ENCODE results near the gene PITPNM1. TPM values are rescaled to one million over a fixed set of nuclear protein-coding genes. Genes with fewer than 3 reads are reported as not detected.
"Not testable (repeated sequence)": the region's sequence is repeated elsewhere in the genome, so short reads cannot be mapped to it uniquely, and the experiment has no call there.

PITPNM1 gene
- total RNA-seq, 1 experiment from 2014 or later, result 10.8 TPM

DNA sequence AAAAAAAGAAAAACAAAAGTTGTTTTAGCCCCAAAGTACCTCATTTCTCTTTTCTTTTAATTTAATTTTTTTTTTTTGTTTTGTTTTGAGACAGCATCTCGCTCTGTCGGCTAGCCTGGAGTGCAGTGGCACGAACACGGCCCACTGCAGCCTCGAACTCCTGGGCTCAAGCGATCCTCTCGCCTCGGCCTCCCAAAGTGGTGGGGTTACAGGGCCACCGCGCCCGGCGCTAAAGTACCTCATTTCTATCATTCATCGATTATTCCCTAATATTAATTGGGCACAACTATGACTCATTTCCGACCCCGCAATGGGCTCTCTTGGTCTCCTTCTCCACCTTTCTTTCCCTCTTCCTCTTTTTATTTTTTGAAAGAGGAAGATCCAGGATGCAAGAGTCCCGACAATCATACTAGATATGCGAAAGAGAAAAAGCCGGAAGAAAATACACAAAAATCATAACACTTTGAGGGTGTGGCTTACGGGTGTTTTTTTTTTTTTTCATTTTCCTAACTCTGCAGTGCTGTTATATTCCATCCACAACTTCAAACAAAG, 22.8 kb downstream of the PITPNM1 start:
- in situ Hi-C loops (cut with HindIII; ENCODE audit: low pct_unique_long_range_greater_than_20kb, low sequenced_read_pairs), result no loop called here
- no peak for DNase-seq (ENCODE audit: low read depth, low spot score)

- in situ Hi-C loops (cut with HindIII; ENCODE audit: low pct_unique_long_range_greater_than_20kb, low sequenced_read_pairs), result not testable (repeated sequence)
These were observed 27.7 kb downstream of the PITPNM1 start for GRCh38 chr11:67477344-67478050.

DNA sequence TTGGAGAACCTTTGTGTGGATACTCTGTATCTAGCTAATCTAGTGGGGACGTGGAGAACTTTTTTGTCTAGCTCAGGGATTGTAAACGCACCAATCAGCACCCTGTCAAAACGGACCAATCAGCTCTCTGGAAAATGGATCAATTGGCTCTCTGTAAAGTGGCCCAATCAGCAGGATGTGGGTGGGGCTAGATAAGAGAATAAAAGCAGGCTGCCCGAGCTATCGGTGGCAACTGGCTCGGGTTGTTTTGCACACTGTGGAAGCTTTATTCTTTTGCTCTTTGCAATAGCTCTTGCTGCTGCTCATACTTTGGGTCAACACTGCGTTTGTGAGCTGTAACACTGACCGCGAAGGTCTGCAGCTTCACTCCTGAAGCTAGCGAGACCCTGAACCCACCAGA, 28.5 kb downstream of the PITPNM1 start:
- in situ Hi-C loops (cut with HindIII; ENCODE audit: low pct_unique_long_range_greater_than_20kb, low sequenced_read_pairs); DNase-seq (ENCODE audit: low read depth, low spot score): not testable (repeated sequence)

More at GRCh38 chr11:67477344-67478050, 27.7 kb downstream of the PITPNM1 start:
- DNase-seq (ENCODE audit: low read depth, low spot score), result not testable (repeated sequence)

DNA sequence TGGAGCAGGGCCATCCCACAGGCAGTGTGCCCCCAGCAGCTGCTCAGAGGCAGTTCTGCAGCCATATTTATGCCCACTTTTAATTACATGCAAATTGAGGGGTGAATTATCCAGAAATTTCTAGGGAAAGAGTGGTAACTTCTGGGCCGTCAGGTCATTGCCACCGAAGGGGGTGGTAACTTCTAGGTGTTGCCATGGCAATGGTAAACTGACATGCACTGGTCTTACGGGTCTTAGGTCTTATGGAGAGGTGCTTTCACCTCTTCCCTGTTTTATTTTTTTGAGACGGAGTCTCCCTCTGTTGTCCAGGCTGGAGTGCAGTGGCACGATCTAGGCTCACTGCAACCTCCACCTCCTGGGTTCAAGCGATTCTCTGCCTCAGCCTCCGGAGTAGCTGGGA, 32.3 kb downstream of the PITPNM1 start:
- in situ Hi-C loops (cut with HindIII; ENCODE audit: low pct_unique_long_range_greater_than_20kb, low sequenced_read_pairs), result no loop called here
- DNase-seq (ENCODE audit: low read depth, low spot score), result no peak

DNA sequence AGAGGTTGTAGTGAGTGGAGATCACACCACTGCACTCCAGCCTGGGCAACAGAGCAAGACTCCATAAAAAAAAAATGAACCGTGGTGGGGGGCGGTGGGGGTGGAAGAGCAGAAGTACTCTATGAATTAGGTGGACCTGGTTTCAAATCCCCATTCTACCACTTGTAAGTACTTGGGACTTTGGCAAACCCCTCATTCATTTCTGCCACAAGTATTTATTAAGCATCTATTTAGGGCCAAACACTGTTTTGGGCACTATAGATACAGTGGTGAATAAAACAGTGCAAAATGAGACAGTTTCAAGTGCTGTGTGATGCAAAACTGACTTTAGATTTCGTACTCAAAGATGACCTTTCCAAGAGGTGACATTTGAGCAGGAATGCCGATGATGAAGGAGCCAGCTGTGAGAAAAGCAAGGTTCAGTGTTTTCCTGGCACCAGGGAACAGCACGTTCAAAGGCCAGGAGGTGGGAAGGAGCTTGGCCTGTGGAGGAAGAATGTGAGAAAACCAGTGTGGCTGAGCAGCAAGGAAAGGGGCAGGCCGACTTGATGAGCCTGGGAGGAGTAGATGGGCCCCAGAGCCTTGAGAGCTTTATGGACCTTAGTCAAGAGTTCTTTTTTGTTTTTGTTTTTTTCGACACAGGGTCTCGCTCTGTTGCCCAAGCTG, 34.7 kb downstream of the PITPNM1 start:
- in situ Hi-C loops (cut with HindIII; ENCODE audit: low pct_unique_long_range_greater_than_20kb, low sequenced_read_pairs), result no loop called here
- peak; percentile 13 for DNase-seq (ENCODE audit: low read depth, low spot score)

- no peak for DNase-seq (ENCODE audit: low read depth, low spot score)
- in situ Hi-C loops (cut with HindIII; ENCODE audit: low pct_unique_long_range_greater_than_20kb, low sequenced_read_pairs), result no loop called here
These were observed 35.7 kb downstream of the PITPNM1 start for GRCh38 chr11:67469508-67469811.

GRCh38 chr11:67468759-67469507, 36.2 kb downstream of the PITPNM1 start, which contains the start of gene TMEM134:
TMEM134 (minus strand) TSS chr11:67469251; CDS start chr11:67469192, 59 bp downstream.
- peak; percentile 86 for DNase-seq (ENCODE audit: low read depth, low spot score)
- in situ Hi-C loops (cut with HindIII; ENCODE audit: low pct_unique_long_range_greater_than_20kb, low sequenced_read_pairs), result no loop called here

DNA sequence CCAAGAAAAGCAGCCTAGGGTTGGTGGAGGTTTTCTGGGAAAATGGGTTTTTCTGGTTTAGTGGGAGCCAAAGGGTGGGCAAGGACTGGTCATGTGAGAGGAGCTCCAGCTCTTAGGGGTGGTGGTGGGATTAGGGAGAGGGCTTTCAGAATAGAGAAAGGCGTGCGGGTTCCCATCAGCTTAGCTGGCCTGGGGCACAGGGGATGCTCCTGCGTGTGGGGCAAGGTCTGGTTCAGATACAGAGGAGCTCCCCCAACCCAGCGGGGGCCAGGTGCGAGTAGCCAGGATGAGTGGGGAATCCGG, 36.8 kb downstream of the PITPNM1 start:
- no peak for DNase-seq (ENCODE audit: low read depth, low spot score)
- in situ Hi-C loops (cut with HindIII; ENCODE audit: low pct_unique_long_range_greater_than_20kb, low sequenced_read_pairs), result no loop called here

DNA sequence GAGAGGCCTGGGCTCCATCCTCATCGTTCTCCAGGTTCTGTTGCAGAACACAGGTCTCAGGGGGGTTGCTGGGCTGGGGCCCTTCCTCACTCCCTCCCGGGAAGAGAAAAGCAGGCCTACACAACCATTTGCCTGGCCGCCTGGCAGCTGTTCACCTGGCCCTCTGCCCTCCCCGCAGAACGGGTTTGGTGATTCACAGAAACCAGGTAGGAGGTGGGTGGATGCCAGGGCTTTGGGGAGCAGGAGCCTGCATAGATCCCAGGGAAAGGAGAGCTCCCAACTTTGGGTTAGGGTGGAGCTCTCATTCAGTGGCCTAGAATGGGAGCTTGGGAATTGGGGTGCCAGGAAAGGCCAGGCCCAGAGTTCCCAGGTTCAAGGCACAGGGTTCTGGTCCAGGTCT, 37.1 kb downstream of the PITPNM1 start:
- no peak for DNase-seq (ENCODE audit: low read depth, low spot score)
- in situ Hi-C loops (cut with HindIII; ENCODE audit: low pct_unique_long_range_greater_than_20kb, low sequenced_read_pairs), result no loop called here

GRCh38 chr11:67466962-67467771, 38.0 kb downstream of the PITPNM1 start:
- in situ Hi-C loops (cut with HindIII; ENCODE audit: low pct_unique_long_range_greater_than_20kb, low sequenced_read_pairs), result no loop called here
- DNase-seq (ENCODE audit: low read depth, low spot score), result no peak

DNA sequence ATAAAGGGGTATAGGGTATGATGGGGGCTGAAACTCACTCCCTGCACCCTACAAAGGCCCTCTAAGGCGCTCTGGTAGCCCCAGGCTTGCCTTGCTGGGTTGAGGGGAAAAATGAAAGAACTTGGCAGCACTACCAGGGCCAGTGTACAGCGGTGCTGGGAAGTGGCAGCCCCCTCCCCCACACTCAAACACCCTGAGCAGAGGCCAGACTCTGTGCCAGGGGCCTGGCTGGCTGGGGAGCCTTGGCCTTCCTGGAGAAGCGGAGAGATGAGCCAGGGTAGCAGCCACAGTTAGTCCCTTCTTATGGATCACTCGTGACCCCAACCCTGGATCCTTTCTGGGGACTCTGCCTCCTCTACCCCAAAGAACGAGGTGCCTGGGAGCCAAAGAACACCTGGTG, 38.8 kb downstream of the PITPNM1 start:
- in situ Hi-C loops (cut with HindIII; ENCODE audit: low pct_unique_long_range_greater_than_20kb, low sequenced_read_pairs), result no loop called here
- no peak for DNase-seq (ENCODE audit: low read depth, low spot score)

DNA sequence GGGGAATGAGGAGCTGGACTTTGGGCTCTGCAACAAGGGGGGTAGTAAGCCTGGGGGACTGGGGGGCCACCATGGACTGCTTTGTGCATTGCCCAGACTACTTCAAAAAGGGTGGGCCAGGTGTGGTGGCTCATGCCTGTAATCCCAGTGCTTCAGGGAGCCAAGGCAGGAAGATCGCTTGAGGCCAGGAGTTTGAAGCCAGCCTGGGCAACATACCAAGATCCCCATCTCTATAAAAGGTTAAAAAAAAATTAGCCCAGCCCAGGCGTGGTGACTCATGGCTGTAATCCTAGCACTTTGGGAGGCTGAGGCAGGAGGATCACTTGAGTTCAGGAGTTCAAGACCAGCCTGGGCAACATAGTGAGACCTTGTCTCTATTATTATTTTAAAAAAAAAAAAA, 39.6 kb downstream of the PITPNM1 start:
- DNase-seq (ENCODE audit: low read depth, low spot score); in situ Hi-C loops (cut with HindIII; ENCODE audit: low pct_unique_long_range_greater_than_20kb, low sequenced_read_pairs): not testable (repeated sequence)

GRCh38 chr11:67465189-67465510, 40.0 kb downstream of the PITPNM1 start:
- in situ Hi-C loops (cut with HindIII; ENCODE audit: low pct_unique_long_range_greater_than_20kb, low sequenced_read_pairs), result no loop called here
- no peak for DNase-seq (ENCODE audit: low read depth, low spot score)

DNA sequence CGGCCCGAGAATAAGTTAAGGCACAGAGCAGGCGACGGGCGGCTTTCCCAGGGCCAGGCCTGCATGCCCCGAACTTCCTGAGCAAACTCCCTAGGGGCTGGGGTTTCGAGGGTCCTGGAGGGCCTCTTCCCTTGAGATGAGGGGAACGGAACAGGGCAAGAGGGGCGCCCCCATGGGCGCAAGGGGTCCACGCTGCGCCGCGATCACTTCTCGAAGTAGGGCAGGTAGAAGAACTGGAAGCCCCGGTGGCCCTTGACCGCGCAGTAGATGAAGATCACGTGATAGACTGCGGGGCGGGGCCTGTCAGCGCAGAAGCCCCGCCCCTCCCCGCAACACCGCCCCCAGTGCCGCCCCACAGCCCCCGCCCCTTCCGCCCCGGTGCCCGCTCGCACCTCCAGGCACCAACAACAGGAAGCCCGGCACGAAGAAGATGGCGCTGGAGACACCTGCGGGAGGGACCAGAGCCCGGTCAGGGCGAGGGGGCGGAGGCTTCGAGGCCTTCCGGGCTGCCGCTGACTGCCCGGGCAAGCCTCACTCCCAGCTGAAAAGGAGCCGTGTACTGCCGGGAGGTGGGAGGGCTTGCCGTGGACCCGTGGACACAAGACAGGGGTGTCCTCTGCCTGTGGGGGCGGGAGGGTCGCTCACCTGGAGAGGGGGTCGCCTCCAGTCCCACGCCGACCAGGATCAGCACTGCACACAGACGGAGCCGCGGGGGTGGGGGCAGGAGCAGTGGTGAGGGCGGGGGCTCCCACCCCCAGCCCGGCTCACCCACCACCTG, 40.6 kb downstream of the PITPNM1 start:
- peak; percentile 44 for DNase-seq (ENCODE audit: low read depth, low spot score)
- in situ Hi-C loops (cut with HindIII; ENCODE audit: low pct_unique_long_range_greater_than_20kb, low sequenced_read_pairs), result no loop called here

DNA sequence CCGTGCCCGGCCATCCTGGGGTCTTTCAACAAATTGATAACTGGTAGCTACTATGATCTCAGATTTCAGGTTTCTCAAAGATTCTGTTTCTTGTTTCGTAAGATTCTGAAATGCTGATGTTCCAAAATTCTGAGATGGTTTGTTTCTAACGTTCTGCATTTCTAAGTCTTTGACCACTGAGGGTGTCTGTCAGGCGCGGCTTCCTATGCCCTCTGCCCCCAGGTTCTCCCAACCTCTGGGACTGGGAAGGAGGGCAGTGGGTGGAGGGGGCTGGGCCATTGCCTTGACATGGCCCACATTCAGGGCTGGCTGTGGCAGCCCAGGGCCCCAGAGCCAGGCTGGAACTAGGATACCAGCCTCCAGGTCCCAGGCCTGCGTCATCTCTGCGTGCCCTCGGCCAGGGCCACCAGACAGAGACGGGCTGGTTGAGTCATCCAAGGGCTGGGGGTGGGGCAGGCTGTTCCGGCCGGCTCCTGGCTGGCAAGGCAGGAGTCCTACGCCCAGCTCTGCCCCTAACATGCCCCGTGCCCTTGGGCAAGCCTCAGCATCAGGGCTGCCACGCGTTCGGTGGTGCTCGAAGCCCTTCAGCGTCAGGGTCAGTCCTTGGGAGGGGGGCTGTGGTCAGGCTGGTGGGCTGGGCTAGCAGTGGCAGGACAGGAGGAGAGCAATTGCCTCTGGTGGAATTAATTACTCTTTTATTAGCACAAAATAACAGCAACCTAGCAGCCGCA, 41.3 kb downstream of the PITPNM1 start:
- in situ Hi-C loops (cut with HindIII; ENCODE audit: low pct_unique_long_range_greater_than_20kb, low sequenced_read_pairs), result no loop called here
- DNase-seq (ENCODE audit: low read depth, low spot score), result no peak

- in situ Hi-C loops (cut with HindIII; ENCODE audit: low pct_unique_long_range_greater_than_20kb, low sequenced_read_pairs), result no loop called here
- no peak for DNase-seq (ENCODE audit: low read depth, low spot score)
These were observed 42.0 kb downstream of the PITPNM1 start for GRCh38 chr11:67463186-67463585.

- in situ Hi-C loops (cut with HindIII; ENCODE audit: low pct_unique_long_range_greater_than_20kb, low sequenced_read_pairs), result no loop called here
- no peak for DNase-seq (ENCODE audit: low read depth, low spot score)
These were observed 46.9 kb downstream of the PITPNM1 start for GRCh38 chr11:67458266-67458665.

Measured in SK-MEL-5 (cell line).